Measurements from ENCODE around the gene SORCS2. TPM values are rescaled to one million over a fixed set of nuclear protein-coding genes. Genes with fewer than 3 reads are reported as not detected.

The SORCS2 gene
- total RNA-seq, 1 donor from 2014 or later: not detected

DNA sequence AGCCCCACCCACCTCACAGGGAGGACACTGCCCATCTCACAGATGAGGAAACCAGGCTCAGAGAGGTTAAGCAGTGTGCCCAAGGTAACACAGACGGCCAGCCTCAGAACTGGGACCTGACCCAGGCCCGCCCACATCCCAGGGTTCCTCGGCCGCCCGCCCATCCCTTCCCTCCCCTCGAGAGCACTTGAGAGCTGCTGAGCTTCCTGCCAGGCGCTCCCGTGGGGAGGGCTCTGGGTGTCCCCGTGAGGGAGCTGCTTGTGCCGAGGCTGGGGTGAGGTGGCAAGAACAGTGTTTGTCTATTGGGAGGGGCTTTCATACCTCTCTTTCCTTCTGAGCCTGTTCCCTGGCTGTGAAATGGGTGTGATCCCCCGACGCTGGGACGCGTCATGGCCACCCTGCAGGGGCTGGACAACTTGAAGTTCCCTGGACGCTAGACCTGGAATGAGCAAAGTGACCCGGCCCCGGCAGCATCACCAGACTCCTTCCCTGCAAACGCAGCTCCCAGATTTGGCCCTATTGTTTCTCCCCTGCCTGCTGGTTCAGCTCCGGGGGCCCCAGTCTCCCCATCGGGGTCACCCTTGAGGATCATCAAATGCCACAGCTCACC, 542.4 kb downstream of the SORCS2 start:
- ChIA-PET POLR2A (no interaction called here), CTCF (no interaction called here)
- Mint-ChIP-seq H3K4me3 (no peak overlapping the region), H3K27ac (no peak overlapping the region), H3K9me3 (no peaks in the 10 kb centered on the region), H3K4me1 (no peaks in the 10 kb centered on the region), H3K27me3 (no peaks in the 10 kb centered on the region), H3K36me3 (ENCODE audit: low read depth) (no peaks in the 10 kb centered on the region)
- no peak for DNase-seq
- intact Hi-C loops (cut with micrococcal nuclease): no loop called here
- TF ChIP-seq CTCF (IDR thresholded peaks at IDR 0.05): no peak
- ATAC-seq (ENCODE audit: low read depth): no peak

DNA sequence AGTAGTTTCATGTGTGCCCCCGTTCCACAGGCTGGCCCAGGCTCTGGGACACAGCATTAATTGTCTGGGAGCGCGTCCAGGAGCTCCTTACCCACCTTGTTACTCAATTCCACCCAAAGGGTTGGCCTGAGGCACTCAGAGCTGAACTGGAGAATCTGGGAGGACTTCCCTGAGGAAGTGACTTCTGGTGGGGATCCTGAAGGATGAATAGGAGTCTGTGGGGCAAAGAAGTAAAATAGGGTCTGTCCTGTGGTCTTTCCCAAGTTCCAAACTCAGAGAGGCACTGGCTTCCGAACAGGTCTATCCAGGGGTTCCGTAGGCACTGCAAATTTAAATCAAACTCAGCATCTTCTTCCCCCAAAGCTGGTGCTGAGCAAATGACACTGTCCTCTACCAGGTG, 543.1 kb downstream of the SORCS2 start:
- H3K4me1 Mint-ChIP-seq: no peaks in the 10 kb centered on the region
- DNase-seq: no peak
- intact Hi-C loops (cut with micrococcal nuclease): no loop called here
- no peak overlapping the region for H3K4me3 Mint-ChIP-seq
- H3K36me3 Mint-ChIP-seq (ENCODE audit: low read depth): no peaks in the 10 kb centered on the region
- no peak for TF ChIP-seq CTCF (IDR thresholded peaks at IDR 0.05)
- no peak for ATAC-seq (ENCODE audit: low read depth)
- ChIA-PET POLR2A (no interaction called here), CTCF (no interaction called here)
- no peaks in the 10 kb centered on the region for H3K27me3 Mint-ChIP-seq
- H3K27ac Mint-ChIP-seq: no peak overlapping the region
- H3K9me3 Mint-ChIP-seq: no peaks in the 10 kb centered on the region

DNA sequence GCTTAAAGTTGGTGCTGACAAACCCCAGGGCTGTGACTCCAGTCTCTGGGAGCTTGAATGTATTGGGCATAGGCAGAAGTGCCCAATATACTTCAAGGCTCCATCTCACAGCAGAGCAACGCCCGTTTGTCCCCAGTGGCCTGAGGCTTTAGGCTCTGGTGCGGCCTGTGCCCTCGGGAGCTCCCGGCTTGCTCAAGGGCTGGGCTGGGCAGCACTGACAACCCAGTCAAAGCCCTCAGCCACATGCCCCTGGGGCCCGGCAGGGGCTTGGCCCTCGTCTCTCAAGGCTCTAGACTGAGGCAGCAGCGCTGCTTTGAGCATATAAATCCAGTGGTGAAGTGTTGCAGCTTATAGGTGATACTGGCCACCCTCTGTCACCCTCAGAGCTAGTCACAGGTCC, 543.6 kb downstream of the SORCS2 start:
- Mint-ChIP-seq H3K9me3 (no peaks in the 10 kb centered on the region), H3K27ac (no peak overlapping the region), H3K4me3 (no peak overlapping the region), H3K4me1 (no peaks in the 10 kb centered on the region), H3K36me3 (ENCODE audit: low read depth) (no peaks in the 10 kb centered on the region), H3K27me3 (no peaks in the 10 kb centered on the region)
- DNase-seq: no peak
- CTCF ChIA-PET: no interaction called here
- TF ChIP-seq CTCF (IDR thresholded peaks at IDR 0.05): no peak
- intact Hi-C loops (cut with micrococcal nuclease): no loop called here
- POLR2A ChIA-PET: no interaction called here
- ATAC-seq (ENCODE audit: low read depth): no peak

GRCh38 chr4:7736436-7737267, 544.3 kb downstream of the SORCS2 start:
- POLR2A ChIA-PET: no interaction called here
- H3K27ac Mint-ChIP-seq: no peak overlapping the region
- intact Hi-C loops (cut with micrococcal nuclease): no loop called here

More at GRCh38 chr4:7736436-7737267, 544.3 kb downstream of the SORCS2 start:
- CTCF ChIA-PET: no interaction called here
- H3K4me1 Mint-ChIP-seq: no peaks in the 10 kb centered on the region
- no peak for TF ChIP-seq CTCF (IDR thresholded peaks at IDR 0.05)
- H3K27me3 Mint-ChIP-seq: no peaks in the 10 kb centered on the region
- no peak for ATAC-seq (ENCODE audit: low read depth)
- H3K36me3 Mint-ChIP-seq (ENCODE audit: low read depth): no peaks in the 10 kb centered on the region
- no peaks in the 10 kb centered on the region for H3K9me3 Mint-ChIP-seq
- no peak overlapping the region for H3K4me3 Mint-ChIP-seq
- DNase-seq: no peak

Data from activated B cell treated with CpG ODN at 0.5 μM for 24 hours (primary cell).